HepG2 (cell line): Measurements from ENCODE around the gene NAT9. TPM values are rescaled to one million over a fixed set of nuclear protein-coding genes. Genes with fewer than 3 reads are reported as not detected.

Experiments used
- ATAC-seq: fragments of 200-7000 bp; cut with Tn5 transposase; 3 replicates; pipeline ENCODE4 v1.9.1; 2020; ENCODE audit warnings: mild to moderate bottlenecking, moderate library complexity
- BruUV-seq: library from RNA; stranded (reverse); fragments of 400-500 nt; replicated peaks from 2 replicates; lab custom pipeline; 2021; lab: Mats Ljungman, UMichigan
- CTCF ChIA-PET: fragments of 300-600 bp; formaldehyde crosslinking; extraction: SDS; loops from one replicate; lab custom pipeline; 2021; ENCODE audit warnings: low total read pairs, inconsistent platforms, low intra/inter-chr PET ratio; lab: Yijun Ruan, JAX
- POLR2A ChIA-PET: fragments of 350-600 bp; sonication (Branson Sonifier 250); formaldehyde crosslinking; loops from one replicate; lab custom pipeline; 2020; ENCODE audit warnings: antibody characterized with exemption, inconsistent platforms; lab: Yijun Ruan, JAX
- DNase-seq: peaks from one replicate; pipeline ENCODE4 v3.0.0-alpha.2; 2015; ENCODE audit warnings: low spot score
- FAIRE-seq: peaks from 3 replicates; lab custom pipeline; 2011; peaks lifted over from hg19 to GRCh38; lab: Jason Lieb, UNC
- H2AFZ ChIP-seq: one replicate; pipeline ENCODE4 v1.6.1; 2011; ENCODE audit warnings: low read length, inconsistent platforms
- H3K27ac ChIP-seq: fragments of 300-600 bp; 3 replicates; pipeline ENCODE4 v1.8.0; 2011; ENCODE audit warnings: mixed run types, mild to moderate bottlenecking, mixed read lengths, low read length, inconsistent platforms; ENCODE audit not compliant: insufficient read depth; ENCODE audit errors: extremely low read length
- H3K27me3 ChIP-seq, 2 experiments: fragments of 200-600 bp in 1 of 2; 2 replicates in 1 of 2; 3 replicates in 1 of 2; pipeline versions ENCODE4 v1.6.0 to v1.8.0; 2011; ENCODE audit warnings: low read length in 2 of 2, mild to moderate bottlenecking in 2 of 2, moderate library complexity in 2 of 2, inconsistent platforms in 1 of 2; ENCODE audit not compliant: insufficient read depth in 2 of 2, control insufficient read depth in 1 of 2
- H3K36me3 ChIP-seq, 2 experiments: fragments of 200-600 bp in 1 of 2; replicated peaks in 1 of 2; 2 replicates in 1 of 2; 3 replicates in 1 of 2; pipeline versions ENCODE4 v1.5.1 to v1.8.0; 2011; ENCODE audit warnings: low read length in 2 of 2, inconsistent platforms in 1 of 2; ENCODE audit not compliant: insufficient read depth in 2 of 2, control insufficient read depth in 1 of 2
- H3K4me1 ChIP-seq: 2 replicates; pipeline ENCODE4 v1.5.1; 2012; ENCODE audit warnings: low read length, inconsistent platforms; ENCODE audit not compliant: insufficient read depth
- H3K4me2 ChIP-seq: 2 replicates; pipeline ENCODE4 v1.6.0; 2011; ENCODE audit warnings: low read depth, low read length, inconsistent platforms
- H3K4me3 ChIP-seq, 3 experiments: fragments of 200-600 bp in 1 of 3; sonication (generic), shearing (Covaris generic) in 1 of 3; replicated peaks in 1 of 3; 2 replicates each; pipeline ENCODE4 v1.5.1; 2011 to 2016; ENCODE audit warnings: low read length in 3 of 3, inconsistent platforms in 2 of 3, low read depth in 2 of 3, mild to moderate bottlenecking in 2 of 3, control low read depth in 1 of 3, mixed read lengths in 1 of 3; ENCODE audit not compliant: insufficient read depth in 1 of 3
- H3K79me2 ChIP-seq: one replicate; pipeline ENCODE4 v1.6.1; 2011; ENCODE audit warnings: low read length, inconsistent platforms; ENCODE audit not compliant: insufficient read depth
- H3K9ac ChIP-seq: 2 replicates; pipeline ENCODE4 v1.6.0; 2011; ENCODE audit warnings: mild to moderate bottlenecking, low read depth, low read length, inconsistent platforms; ENCODE audit not compliant: insufficient read depth
- H3K9me3 ChIP-seq: 2 replicates; pipeline ENCODE4 v1.5.1; 2012; ENCODE audit warnings: mild to moderate bottlenecking, low read length
- H4K20me1 ChIP-seq: 2 replicates; pipeline ENCODE4 v1.6.0; 2011; ENCODE audit warnings: inconsistent platforms, mild to moderate bottlenecking, low read length, moderate library complexity; ENCODE audit not compliant: insufficient read depth
- HIVEP1 ChIP-seq: sonication (generic); formaldehyde crosslinking; IDR thresholded peaks from 2 replicates; pipeline ENCODE4 v1.4.0; 2020; ENCODE audit warnings: mild to moderate bottlenecking, missing genetic modification reagents
- JUN ChIP-seq: sonication (generic); formaldehyde crosslinking; IDR thresholded peaks from 2 replicates; pipeline ENCODE4 v1.4.0; 2020; ENCODE audit warnings: mild to moderate bottlenecking, missing genetic modification reagents
- KLF13 ChIP-seq: sonication (generic); formaldehyde crosslinking; IDR thresholded peaks from 2 replicates; pipeline ENCODE4 v1.4.0; 2020; ENCODE audit warnings: mild to moderate bottlenecking, missing genetic modification reagents
- NFATC3 ChIP-seq: sonication (generic); formaldehyde crosslinking; IDR thresholded peaks from 2 replicates; pipeline ENCODE4 v1.5.1; 2020; ENCODE audit warnings: mild to moderate bottlenecking, missing genetic modification reagents
- SETDB1 ChIP-seq: sonication (generic); formaldehyde crosslinking; IDR thresholded peaks from 2 replicates; pipeline ENCODE4 v1.5.1; 2020; ENCODE audit warnings: missing genetic modification reagents, mild to moderate bottlenecking, borderline replicate concordance
- TEAD2 ChIP-seq: sonication (generic); formaldehyde crosslinking; IDR thresholded peaks from 2 replicates; pipeline ENCODE4 v1.9.0; 2021; ENCODE audit warnings: missing genetic modification reagents
- ZNF230 ChIP-seq: sonication (generic); formaldehyde crosslinking; IDR thresholded peaks from 2 replicates; pipeline ENCODE4 v1.4.0; 2020; ENCODE audit warnings: mild to moderate bottlenecking, missing genetic modification reagents
- ZNF296 ChIP-seq: sonication (generic); formaldehyde crosslinking; conservative IDR thresholded peaks from 2 replicates; pipeline ENCODE4 v1.5.0; 2020; ENCODE audit warnings: mild to moderate bottlenecking, missing genetic modification reagents
- ZNF737 ChIP-seq: sonication (generic); formaldehyde crosslinking; IDR thresholded peaks from 2 replicates; pipeline ENCODE4 v1.5.0; 2020; ENCODE audit warnings: missing genetic modification reagents, mild to moderate bottlenecking, borderline replicate concordance
- ZNF782 ChIP-seq: sonication (generic); formaldehyde crosslinking; IDR thresholded peaks from 2 replicates; pipeline ENCODE4 v1.4.0; 2020; ENCODE audit warnings: missing genetic modification reagents, mild to moderate bottlenecking, borderline replicate concordance
- ZNF891 ChIP-seq: sonication (generic); formaldehyde crosslinking; IDR thresholded peaks from 2 replicates; pipeline ENCODE4 v1.5.0; 2020; ENCODE audit warnings: mild to moderate bottlenecking, missing genetic modification reagents
- WGBS: methylation state at CpG from one replicate; pipeline ENCODE4 v1.1.6; 2017; ENCODE audit warnings: low lambda C conversion rate; 5-methylcytosine and 5-hydroxymethylcytosine counted together
- in situ Hi-C: cut with HindIII; loops from 2 replicates; pipeline ENCODE4 v1.10.0; 2017; ENCODE audit warnings: low pct_unique_long_range_greater_than_20kb; ENCODE audit not compliant: extremely low pct_ligation_motif_present
- intact Hi-C: fragments of 100-400 bp; cut with micrococcal nuclease; formaldehyde crosslinking; loops from one replicate; pipeline ENCODE4 v1.10.0; 2022; ENCODE audit not compliant: unreplicated experiment
- polyA plus RNA-seq, 8 experiments: library from polyadenylated mRNA; depleted of rRNA in 3 of 8; stranded (reverse) in 7 of 8; unstranded in 1 of 8; fragments of >200 nt; fragmentation: Illumina TruSeq in 4 of 8; extraction: Trizol in 4 of 8; gene quantifications; 2 replicates each; pipeline versions ENCODE4 v1.2.1 to v1.2.3, GENCODE V29; 2011 to 2016; ENCODE audit warnings: low read depth in 4 of 8, missing spikeins in 1 of 8, mixed read lengths in 1 of 8; ENCODE audit not compliant: insufficient read depth in 1 of 8
- total RNA-seq, 5 experiments: library from RNA; depleted of rRNA; stranded (reverse); fragments of >200 nt; fragmentation: Illumina TruSeq; extraction: Trizol; gene quantifications; 2 replicates each; pipeline ENCODE4 v1.2.3, GENCODE V29; 2016; ENCODE audit warnings: low read depth in 1 of 5
- TF ChIP-seq, protein P1 (sequence below): sonication (generic); formaldehyde crosslinking; IDR thresholded peaks from 2 replicates; pipeline ENCODE4 v1.8.0; 2023; ENCODE audit warnings: mild to moderate bottlenecking, missing genetic modification reagents
- TF ChIP-seq, protein P2 (sequence below): sonication (generic); formaldehyde crosslinking; IDR thresholded peaks from 2 replicates; pipeline ENCODE4 v1.5.0; 2020; ENCODE audit warnings: mild to moderate bottlenecking, low read depth, missing genetic modification reagents, borderline replicate concordance
- TF ChIP-seq, protein P3 (sequence below): sonication (generic); formaldehyde crosslinking; IDR thresholded peaks from 2 replicates; pipeline ENCODE4 v1.5.1; 2020; ENCODE audit warnings: mild to moderate bottlenecking, missing genetic modification reagents, moderate library complexity

Gene NAT9
- total and polyA plus RNA-seq, 2 of the 13 experiments (the other 11 are each of a cell fraction or from before 2014, with no cell fraction given): 39.7 to 44.2 TPM

DNA sequence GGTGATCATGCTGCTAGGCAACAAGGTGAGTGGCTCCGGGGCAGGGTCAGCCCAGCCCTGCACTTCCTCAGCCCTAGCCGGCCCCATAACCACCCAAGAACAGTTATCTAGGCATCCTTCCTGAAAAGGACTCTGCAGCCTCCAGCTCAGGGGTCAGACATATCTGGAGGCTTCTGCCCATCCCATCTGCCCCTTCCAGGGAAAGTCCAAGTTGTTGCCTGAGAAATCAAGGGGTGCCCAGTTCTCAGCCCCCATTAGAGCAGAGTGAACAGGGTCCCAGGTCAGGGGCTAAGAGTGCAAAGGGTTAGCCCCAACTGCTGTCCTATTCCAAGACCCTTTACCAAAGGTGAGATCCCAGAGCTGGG lies 31.8 kb downstream of the NAT9 start:
- POLR2A ChIA-PET: interaction anchor here (0.6 to 21.5 kb wide), 8 partner anchors 7 to 218 kb away, joined by 3 to 1459 read pairs (median 5); partner anchors contain the start of genes FDXR, NAT9 and RAB37
- H3K79me2 ChIP-seq: peaks cover 10% of the 10 kb centered on the region
- H3K4me1 ChIP-seq: peaks cover 71% of the 10 kb centered on the region
- H3K4me3 ChIP-seq: no peak overlapping the region
- CTCF ChIA-PET: interaction anchor here (0.7 to 9.0 kb wide), 10 partner anchors 11 to 121 kb away, joined by 3 to 219 read pairs (median 6); partner anchors contain the start of gene NAT9
- H3K4me2 ChIP-seq: peak overlapping the region; percentile 99; the same call in 1 of the 2 replicates
- no peak overlapping the region for H2AFZ ChIP-seq
- WGBS: 50% methylated on average over 2 of the region's 2 CpGs
- no peak overlapping the region for H3K27ac ChIP-seq
- BruUV-seq: no TSS peak
- no peaks in the 10 kb centered on the region for H3K9me3 ChIP-seq
- no peak for FAIRE-seq
- peaks cover 5 to 25% of the 10 kb centered on the region in 2 experiments; a peak in 2 of 5 replicates for H3K27me3 ChIP-seq
- H4K20me1 ChIP-seq: no peaks in the 10 kb centered on the region
- in situ Hi-C loops: no loop called here
- TF ChIP-seq ZNF737 (CRISPR knock-in tag): peak; percentile 76; the same call in 1 of the 2 replicates
- TF ChIP-seq JUN: 0 out of 2 replicates have a peak, but pooled peaks have one; percentile 20
- 0 out of 2 replicates have a peak, but pooled peaks have one; percentile 18 for TF ChIP-seq TEAD2
- no peak for TF ChIP-seq HIVEP1
- TF ChIP-seq KLF13: 0 out of 2 replicates have a peak, but pooled peaks have one; percentile 55
- TF ChIP-seq ZNF782 (CRISPR knock-in tag): peak; percentile 79; the same call in 1 of the 2 replicates
- TF ChIP-seq ZNF296 (CRISPR knock-in tag): 0 out of 2 replicates have a peak, but pooled peaks have one; percentile 23
- TF ChIP-seq, protein P1, sequence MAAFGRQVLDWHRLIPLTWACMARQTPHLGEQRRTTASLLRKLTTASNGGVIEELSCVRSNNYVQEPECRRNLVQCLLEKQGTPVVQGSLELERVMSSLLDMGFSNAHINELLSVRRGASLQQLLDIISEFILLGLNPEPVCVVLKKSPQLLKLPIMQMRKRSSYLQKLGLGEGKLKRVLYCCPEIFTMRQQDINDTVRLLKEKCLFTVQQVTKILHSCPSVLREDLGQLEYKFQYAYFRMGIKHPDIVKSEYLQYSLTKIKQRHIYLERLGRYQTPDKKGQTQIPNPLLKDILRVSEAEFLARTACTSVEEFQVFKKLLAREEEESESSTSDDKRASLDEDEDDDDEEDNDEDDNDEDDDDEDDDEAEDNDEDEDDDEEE (CRISPR knock-in tag): no peak
- 0 out of 2 replicates have a peak, but pooled peaks have one; percentile 41 for TF ChIP-seq NFATC3 (CRISPR knock-in tag)
- TF ChIP-seq ZNF891 (CRISPR knock-in tag): peak; percentile 41; the same call in 1 of the 2 replicates
- TF ChIP-seq, protein P2, sequence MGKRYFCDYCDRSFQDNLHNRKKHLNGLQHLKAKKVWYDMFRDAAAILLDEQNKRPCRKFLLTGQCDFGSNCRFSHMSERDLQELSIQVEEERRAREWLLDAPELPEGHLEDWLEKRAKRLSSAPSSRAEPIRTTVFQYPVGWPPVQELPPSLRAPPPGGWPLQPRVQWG (CRISPR knock-in tag): 0 out of 2 replicates have a peak, but pooled peaks have one; percentile 45
- TF ChIP-seq SETDB1 (CRISPR knock-in tag): no peak
- TF ChIP-seq, protein P3, sequence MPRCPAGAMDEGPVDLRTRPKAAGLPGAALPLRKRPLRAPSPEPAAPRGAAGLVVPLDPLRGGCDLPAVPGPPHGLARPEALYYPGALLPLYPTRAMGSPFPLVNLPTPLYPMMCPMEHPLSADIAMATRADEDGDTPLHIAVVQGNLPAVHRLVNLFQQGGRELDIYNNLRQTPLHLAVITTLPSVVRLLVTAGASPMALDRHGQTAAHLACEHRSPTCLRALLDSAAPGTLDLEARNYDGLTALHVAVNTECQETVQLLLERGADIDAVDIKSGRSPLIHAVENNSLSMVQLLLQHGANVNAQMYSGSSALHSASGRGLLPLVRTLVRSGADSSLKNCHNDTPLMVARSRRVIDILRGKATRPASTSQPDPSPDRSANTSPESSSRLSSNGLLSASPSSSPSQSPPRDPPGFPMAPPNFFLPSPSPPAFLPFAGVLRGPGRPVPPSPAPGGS (CRISPR knock-in tag): 0 out of 2 replicates have a peak, but pooled peaks have one; percentile 74
- TF ChIP-seq ZNF230 (CRISPR knock-in tag): 0 out of 2 replicates have a peak, but pooled peaks have one; percentile 24
- TF ChIP-seq, all 625 proteins: peak for 11
- intact Hi-C loops: loop anchor here (1.0 to 2.0 kb wide), 2 partner anchors 37 to 120 kb away; no protein-coding TSS in a partner anchor
- Histone ChIP-seq H3K9ac (no peak overlapping the region), H3K36me3 (no peaks in the 10 kb centered on the region)
- no peak for DNase-seq
- ATAC-seq: no peak
